Measurements from ENCODE around the gene ZNF90.
"Not testable (repeated sequence)": the region's sequence is repeated elsewhere in the genome, so short reads cannot be mapped to it uniquely, and the experiment has no call there.

ZNF90 gene

DNA sequence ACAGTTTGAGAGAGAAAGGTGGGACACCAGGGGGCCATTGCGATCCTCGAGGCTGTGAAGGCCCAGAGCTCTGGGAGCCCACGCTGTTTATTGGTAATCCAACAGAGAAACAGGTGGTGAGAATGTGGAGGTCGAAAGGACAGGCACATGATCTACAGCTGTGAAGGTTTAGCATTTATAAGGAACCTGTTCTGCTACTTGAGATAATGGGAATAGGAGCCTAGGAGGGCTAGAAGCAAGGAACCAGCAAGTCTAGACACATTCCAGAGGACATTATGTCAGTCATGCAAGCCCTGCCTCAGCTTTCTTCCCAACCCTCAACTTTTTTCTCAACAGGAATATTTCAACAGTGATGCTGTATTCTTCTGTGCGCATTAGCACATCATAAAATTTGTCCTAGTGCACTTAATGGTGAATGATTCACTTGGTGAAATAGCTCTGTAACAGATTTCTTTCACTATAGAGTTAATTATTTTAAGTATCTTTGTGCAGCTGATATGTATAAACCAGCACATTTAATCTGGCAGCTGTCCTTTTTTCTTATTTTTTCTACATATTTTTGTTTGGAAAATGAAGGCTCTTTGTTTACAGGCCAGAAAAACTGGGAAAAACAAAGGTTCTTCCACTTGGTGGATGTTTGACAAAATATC, 25.4 kb downstream of the ZNF90 start:
- no peak for DNase-seq

DNA sequence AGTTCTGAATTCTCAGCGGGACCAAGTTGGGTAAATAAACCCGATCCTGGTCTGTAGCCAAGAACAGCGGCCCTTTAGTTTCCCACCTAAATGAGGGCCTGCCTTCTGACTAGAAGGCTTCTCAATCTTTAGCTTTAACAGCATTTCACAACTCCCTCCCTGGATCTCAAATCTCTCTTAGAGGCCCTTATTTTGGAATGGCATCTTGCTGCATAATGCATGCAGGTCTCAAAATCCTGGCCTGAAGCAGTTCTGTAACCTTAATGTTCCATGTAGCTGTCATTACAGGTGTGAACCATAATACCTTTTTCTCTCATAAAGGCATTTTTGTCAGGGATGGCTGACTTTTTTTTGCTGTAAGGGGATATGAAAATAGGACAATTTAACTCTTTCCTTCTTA, 29.5 kb downstream of the ZNF90 start:
- DNase-seq, result no peak

DNA sequence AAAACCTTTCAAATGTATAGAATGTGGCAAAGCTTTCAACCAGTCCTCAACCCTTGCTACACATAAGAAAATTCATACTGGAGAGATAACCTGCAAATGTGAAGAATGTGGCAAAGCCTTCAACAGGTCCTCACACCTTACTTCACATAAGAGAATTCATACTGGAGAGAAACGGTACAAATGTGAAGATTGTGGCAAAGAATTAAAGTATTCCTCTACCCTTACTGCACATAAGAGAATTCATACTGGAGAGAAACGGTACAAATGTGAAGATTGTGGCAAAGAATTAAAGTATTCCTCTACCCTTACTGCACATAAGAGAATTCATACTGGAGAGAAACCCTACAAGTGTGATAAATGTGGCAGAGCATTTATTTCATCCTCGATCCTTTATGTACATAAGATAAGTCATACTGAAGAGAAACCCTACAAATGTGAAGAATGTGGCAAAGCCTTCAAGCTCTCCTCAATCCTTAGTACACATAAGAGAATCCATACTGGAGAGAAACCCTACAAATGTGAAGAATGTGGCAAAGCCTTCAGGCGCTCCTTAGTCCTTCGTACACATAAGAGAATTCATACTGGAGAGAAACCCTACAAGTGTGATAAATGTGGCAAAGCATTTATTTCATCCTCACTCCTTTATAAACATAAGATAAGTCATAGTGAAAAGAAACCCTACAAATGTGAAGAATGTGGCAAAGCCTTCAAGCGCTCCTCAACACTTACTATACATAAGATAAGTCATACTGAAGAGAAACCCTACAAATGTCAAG, 40.5 kb downstream of the ZNF90 start:
- not testable (repeated sequence) for DNase-seq

DNA sequence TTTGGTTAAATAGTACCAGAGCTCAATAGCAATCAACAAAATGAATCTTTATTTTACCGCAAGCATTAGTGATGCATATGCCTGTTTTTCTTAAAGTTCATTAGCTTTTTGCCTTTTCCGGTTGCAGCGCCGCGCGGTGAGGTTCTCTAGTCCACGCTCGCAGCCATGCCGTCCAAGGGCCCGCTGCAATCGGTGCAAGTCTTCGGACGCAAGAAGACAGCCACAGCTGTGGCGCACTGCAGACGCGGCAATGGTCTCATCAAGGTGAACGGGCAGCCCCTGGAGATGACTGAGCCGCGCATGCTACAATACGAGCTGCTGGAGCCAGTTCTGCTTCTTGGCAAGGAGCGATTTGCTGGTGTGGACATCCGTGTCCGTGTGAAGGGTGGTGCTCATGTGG, 47.1 kb downstream of the ZNF90 start:
- no peak for DNase-seq

DNA sequence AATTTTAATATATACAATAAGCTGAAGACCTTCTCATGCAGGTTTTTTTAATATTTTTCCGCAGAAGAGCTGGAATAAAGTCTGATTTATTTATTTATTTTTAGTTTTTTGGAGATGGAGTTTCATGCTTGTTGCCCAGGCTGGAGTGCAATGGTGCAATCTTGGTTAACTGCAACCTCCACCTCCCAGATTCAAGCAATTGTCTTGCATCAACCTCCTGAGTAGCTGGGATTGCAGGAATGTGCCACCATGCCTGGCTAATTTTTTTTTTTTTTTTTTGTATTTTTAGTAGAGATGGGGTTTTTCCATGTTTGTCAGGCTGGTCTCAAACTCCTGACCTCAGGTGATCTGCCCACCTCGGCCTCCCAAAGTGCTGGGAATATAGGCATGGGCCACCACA, 55.1 kb downstream of the ZNF90 start:
- DNase-seq, result not testable (repeated sequence)

DNA sequence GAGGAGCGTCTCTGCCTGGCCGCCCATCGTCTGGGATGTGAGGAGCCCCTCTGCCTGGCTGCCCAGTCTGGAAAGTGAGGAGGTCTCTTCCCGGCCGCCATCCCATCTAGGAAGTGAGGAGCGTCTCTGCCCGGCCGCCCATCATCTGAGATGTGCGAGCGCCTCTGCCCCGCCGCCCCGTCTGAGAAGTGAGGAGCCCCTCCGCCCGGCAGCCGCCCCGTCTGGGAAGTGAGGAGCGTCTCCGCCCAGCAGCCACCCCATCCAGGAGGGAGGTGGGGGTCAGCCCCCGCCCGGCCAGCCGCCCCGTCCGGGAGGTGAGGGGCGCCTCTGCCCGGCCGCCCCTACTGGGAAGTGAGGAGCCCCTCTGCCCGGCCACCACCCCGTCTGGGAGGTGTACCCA, 59.9 kb downstream of the ZNF90 start:
- DNase-seq, result not testable (repeated sequence)

DNA sequence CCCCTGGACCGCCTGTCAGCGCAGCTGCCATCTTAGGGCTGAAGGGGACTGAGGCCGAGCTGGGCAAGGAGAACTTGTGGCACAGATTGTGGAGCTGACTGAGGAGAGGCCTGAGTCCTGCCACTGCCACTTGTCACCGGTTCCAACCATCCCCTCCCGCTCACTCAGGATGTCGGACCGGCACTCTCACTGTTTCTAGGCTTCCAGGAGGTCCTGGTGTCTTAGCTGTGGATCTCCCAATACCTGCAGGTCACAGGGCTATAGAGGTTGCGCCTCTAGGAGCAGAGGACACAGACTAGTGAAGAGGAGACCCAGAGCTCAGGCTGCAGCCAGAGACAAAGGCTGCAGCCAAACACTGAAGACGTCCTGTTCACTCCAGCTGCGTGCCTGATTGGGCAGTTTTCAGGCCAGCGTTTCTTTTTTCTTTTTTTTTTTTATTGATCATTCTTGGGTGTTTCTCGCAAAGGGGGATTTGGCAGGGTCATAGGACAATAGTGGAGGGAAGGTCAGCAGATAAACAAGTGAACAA, 73.9 kb downstream of the ZNF90 start:
- DNase-seq, result no peak

DNA sequence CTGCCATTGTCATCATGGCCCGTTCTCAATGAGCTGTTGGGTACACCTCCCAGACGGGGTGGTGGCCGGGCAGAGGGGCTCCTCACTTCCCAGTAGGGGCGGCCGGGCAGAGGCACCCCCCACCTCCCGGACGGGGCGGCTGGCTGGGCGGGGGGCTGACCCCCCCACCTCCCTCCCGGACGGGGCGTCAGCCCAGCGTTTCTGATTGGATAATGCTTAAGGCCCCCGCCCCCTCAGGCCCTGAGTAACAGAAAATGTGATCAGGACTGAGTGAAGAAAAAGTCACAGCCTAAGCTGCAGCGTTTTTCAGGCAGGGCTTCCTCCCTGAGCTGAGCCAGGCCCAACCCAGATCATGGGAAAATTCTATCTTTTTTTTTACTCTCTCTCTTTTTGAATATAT, 74.7 kb downstream of the ZNF90 start:
- DNase-seq, result not testable (repeated sequence)

DNA sequence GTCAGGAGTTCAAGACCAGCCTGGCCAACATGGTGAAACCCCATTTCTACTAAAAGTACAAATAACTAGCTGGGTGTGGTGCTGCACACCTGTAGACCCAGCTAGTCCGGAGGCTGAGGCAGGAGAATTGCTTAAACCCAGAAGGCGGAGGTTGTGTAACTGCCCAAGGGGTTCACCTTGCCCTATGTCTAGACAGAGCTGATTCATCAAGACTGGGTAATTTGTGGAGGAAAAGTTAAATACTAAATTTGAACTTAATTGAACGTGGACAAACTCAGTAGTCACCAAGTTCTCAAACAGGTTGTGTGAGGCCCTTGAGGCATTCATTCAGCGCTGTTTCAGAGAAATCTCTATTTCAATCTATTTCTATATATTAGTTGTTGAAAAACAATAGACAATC, 75.5 kb downstream of the ZNF90 start:
- no peak for DNase-seq

DNA sequence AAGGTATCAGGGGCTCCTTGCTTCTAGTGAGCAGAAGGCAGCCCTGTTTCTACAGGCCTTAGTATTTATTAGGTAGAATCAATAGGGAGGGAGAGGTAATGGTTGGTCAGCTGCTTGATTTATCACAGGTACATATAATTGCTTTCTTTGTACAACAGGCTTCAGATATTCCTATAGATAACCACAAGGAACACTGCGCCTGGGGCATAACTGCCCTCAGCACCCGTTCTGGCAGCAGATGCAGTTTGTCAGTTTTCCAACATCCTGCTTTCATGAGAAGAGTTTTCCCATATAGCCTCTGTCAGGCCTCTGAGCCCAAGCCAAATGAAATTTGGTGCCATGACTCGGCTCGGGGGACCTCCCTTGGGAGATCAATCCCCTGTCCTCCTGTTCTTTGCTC, 76.8 kb downstream of the ZNF90 start:
- no peak for DNase-seq

DNA sequence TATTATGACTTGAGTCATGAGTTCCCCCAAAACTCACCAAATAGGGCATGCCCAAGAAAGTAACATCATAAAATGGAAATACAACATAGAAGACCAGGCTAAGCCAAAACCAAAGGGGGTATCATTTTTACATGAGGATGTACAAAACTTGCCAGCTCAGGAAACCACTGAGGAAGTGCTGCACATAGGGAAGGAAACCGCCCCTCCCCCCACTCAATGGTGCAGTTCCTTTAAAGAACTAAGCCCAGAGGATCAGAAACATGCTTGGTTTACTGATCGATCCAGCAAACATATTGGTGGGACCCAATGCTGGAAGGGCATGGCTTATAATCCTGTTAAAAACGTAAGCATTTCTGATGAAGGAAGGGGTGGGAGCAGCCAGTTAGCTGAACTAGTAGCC, 85.0 kb downstream of the ZNF90 start:
- no peak for DNase-seq

DNA sequence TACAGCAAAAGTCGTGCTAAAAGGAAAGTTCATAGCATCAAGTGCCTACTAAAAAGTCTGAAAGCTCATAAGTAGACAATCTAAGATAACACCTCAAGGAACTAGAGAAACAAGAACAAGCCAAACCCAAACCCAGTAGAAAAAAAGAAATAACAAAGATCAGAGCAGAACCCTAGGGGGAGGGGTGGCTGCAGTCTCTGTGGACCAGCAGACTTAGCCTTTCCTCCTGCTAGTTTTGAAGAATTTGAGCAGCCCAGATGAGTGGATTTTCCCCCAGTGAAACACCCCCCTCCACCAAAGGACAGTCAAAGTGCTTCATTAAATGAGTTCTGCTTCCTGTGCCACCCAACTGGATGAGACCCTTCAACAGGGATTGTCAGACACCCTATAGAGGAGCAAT, 86.7 kb downstream of the ZNF90 start:
- no peak for DNase-seq

DNA sequence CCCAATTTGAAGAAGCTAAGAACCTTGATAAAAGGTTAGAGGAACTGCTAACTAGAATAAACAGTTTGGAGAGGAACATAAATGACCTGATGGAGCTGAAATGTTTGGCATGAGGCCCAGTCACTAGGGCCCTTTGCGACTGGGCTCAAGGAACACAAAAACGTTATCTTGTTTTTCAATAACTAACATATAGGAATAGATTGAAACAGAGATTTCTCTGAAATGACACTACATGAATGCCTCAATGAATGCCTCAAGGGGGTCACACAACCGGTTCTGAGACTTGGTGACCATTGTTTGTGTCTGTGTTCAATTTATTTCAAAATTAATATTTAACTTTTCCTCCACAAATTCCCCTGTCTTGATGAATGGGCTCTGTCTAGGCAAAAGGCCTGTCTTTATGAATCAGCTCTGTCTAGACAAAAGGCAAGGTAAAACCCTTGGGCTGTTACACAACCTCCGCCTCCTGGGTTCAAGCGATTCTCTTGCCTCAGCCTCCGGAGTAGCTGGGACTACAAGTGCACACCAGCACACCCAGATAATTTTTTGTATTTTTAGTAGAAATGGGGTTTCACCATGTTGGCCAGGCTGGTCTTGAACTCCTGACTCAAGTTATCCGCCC, 88.3 kb downstream of the ZNF90 start:
- DNase-seq, result no peak

DNA sequence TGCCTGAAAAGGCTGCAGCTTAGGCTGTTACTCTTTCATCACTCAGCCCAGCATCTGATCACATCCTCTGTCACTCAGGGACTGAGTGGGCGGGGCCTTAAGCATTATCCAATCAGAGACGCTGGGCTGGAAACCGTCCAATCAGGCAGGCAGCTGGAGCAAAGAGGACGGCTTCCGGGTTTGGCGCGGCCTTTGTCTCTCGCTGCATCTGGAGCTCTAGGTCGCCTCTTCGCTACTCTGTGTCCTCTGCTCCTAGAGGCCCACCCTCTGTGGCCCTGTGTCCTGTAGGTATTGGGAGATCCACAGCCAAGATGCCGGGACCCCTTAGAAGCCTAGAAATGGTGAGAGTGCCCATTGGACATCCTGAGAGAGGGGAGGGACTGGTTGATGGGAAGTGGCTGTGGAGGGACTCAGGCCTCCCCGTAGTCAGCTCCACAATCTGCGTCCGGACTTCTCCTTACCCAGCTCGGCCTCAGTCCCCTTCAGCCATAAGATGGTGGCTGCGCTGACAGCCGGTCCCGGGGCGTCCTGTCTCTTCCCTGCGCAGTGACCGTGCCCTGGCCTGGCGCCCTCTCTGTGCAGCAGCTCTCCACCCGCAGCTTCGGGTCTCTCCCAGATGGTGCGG, 89.3 kb downstream of the ZNF90 start, which contains the start of gene ZNF486:
Gene ZNF486, plus strand, starts transcription at position 195 of the 625 bp plus-strand sequence. Its CDS starts 117 bp downstream, at position 312.
- DNase-seq, result peak; percentile 29 to 97 (median 88)

DNA sequence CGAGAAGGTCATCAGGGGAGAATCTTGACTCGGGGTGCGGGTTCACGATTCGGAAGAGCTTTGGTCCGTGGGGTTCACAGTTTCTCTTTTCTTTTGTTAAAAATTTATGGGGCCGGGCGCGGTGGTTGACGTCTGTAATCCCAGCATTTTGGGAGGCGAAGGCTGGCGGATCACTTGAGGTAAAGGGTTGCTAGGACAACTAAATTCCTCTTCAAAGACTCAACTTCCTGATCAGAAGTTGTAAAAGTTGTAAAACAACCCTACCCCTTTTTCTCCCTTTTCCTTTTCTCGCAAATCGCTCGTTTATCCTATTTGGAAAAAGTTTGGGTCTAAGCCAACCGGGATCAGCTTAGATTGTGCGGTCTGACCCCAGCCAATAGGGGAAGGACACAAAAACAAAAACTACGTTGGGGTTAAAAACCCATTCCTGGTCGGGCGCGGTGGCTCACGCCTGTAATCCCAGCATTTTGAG, 89.9 kb downstream of the ZNF90 start:
- DNase-seq, result no peak
